Heart left ventricle (tissue), 13 donors: ENCODE measurements around the gene VSIG8.

Source experiments
- CTCF ChIP-seq, 12 donors: fragments of 200-600 bp; sonication (generic) in 4 of 12; IDR thresholded peaks; one replicate each; pipeline versions ENCODE4 v1.5.0 to v1.8.0; 2018 to 2022; ENCODE audit warnings: antibody characterized with exemption in 12 of 12, mild to moderate bottlenecking in 5 of 12
- POLR2A ChIP-seq, 2 donors: fragments of 450-650 bp; IDR thresholded peaks; one replicate each; pipeline ENCODE4 v1.6.1; 2017; ENCODE audit warnings: antibody characterized with exemption in 2 of 2, mild to moderate bottlenecking in 2 of 2, moderate library complexity in 2 of 2
- donor health status: ischemic (EF 13 %, LVEDD 7.1; RV severe dilation, severe dysfunction).
- donor health status: DM: no; HTN: yes; CAD: no.
- donor health status: DM: no; HTN: no; CAD: no.
- donor health status: ischemic (EF 25% LVEDD 6.9; RV normal size, moderate dysfunction).
- donor health status: ischemic (EF 25% LVEDD 5.7; RV mildly dilated, moderate dysfunction).
- donor health status: ischemic (EF 35%, LVEDD 5.7; RV mildly dilated, moderate dysfunction).
- donor health status: nonischemic (EF 11% LVEDD 7.7; RV severe dilation, severe dysfunction).
- donor health status: DM: yes; HTN: yes; CAD: no.
- donor health status: PGD.
- donor health status: ischemic (EF 29% LVEDD 5.4; RV normal size, mild dysfunction).
- donor health status: nonischemic (EF 23%, LVEDD 6.1; RV moderate dilation, normal function).

DNA sequence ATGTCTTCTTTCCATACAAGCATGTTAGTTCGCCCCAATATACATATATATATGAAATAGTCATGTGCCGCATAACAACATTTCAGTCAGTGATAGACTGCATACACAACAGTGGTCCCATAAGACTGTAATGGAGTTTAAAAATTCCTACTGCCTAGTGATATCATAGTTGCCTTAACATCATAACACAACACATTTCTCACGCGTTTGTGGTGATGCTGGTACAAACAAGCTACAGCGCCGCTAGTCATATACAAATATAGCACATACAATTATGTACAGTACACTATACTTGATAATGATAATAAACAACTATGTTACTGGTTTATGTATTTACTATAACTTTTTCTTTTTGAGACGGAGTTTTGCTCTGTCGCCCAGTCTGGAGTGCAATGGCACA, 46.5 kb downstream of the VSIG8 start:
- TF ChIP-seq CTCF (IDR thresholded peaks at IDR 0.05), result no peak
- no peak for TF ChIP-seq POLR2A (IDR thresholded peaks at IDR 0.05)
